ENCODE results near the gene MPND. TPM values are rescaled to one million over a fixed set of nuclear protein-coding genes. Genes with fewer than 3 reads are reported as not detected.

Gene MPND
- total and polyA plus RNA-seq, 2 of the 13 experiments (the other 11 are each of a cell fraction or from before 2014, with no cell fraction given): 10.8 to 15.8 TPM

- TF ChIP-seq ZNF407 (CRISPR knock-in tag; IDR thresholded peaks at IDR 0.05; ENCODE audit: not compliant biosample characterization) (no peak), ZFP91 (CRISPR knock-in tag; IDR thresholded peaks at IDR 0.05; ENCODE audit: borderline replicate concordance) (no peak; the same call in 1 of the 2 replicates), ISL2 (CRISPR knock-in tag; IDR thresholded peaks at IDR 0.05) (no peak), NKX3-1 (CRISPR knock-in tag; IDR thresholded peaks at IDR 0.05) (no peak), POLR2G (IDR thresholded peaks at IDR 0.05; ENCODE audit: low read depth, low read length) (0 out of 2 replicates have a peak, but pooled peaks have one; percentile 17), MATR3 (CRISPR knock-in tag; IDR thresholded peaks at IDR 0.05) (no peak), RBM22 (optimal IDR thresholded peaks at IDR 0.05; ENCODE audit: low read length) (peak; percentile 6), LBX2 (CRISPR knock-in tag; IDR thresholded peaks at IDR 0.05; ENCODE audit: borderline replicate concordance) (no peak)
Observed at GRCh38 chr19:4358709-4359626, 15.6 kb downstream of the MPND start (continued).

Measured in HepG2 (cell line).